ENCODE data around the gene CRAT.

The CRAT gene

GRCh38 chr9:129095170-129095667 lies 15.4 kb downstream of the CRAT start:
- no peaks in the 10 kb centered on the region for H3K9me3 Mint-ChIP-seq
- ATAC-seq (no peak), DNase-seq (no peak)
- no peaks in the 10 kb centered on the region for H3K36me3 Mint-ChIP-seq (ENCODE audit: low read depth)
- H3K27me3 Mint-ChIP-seq = no peaks in the 10 kb centered on the region
- H3K4me1 Mint-ChIP-seq = no peaks in the 10 kb centered on the region
- H3K4me3 Mint-ChIP-seq = no peak overlapping the region
- no peak overlapping the region for H3K27ac Mint-ChIP-seq

- Mint-ChIP-seq H3K27me3 (no peaks in the 10 kb centered on the region), H3K4me1 (no peaks in the 10 kb centered on the region)
- no peak for ATAC-seq
Observed at GRCh38 chr9:129094387-129095169, 16.0 kb downstream of the CRAT start.

DNA sequence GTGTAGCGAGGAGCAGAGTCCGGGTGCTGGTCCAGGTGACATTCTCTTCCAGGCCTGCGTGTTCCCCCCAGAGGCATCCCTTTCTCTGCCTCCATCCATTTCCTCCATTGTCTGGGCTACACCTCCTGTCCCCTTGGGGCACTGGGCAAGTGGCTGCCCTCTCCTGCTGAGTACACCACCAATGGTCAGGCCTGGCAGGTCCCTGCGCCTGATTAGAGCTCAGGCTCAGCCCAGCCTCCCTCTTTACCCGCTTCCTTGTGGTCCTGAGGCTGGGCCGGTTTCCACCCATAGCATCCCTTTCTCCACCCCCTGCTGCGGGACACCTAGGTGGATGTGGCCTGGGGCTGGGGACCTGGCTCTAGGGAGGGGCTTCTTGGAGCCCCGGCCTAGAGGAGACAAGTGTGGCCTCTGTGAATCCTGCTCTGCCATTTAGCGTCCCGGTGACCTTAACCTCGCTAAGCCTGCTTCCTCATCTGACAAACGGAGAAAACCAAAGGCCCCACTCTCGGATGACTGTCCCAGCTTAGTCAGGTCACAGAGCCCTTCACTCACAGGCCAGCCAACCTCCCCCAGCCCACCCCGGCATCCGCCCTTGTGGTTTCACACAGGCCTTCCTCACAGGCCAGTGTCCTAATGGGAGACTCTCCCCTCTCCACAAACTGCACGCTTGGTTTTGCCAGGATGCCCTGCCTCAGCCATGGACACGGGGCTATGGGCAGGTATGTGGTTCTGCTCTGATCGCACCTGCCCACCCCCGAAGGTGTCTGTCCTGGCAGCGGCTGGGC lies 16.8 kb downstream of the CRAT start:
- no peaks in the 10 kb centered on the region for H3K9me3 Mint-ChIP-seq
- H3K27me3 Mint-ChIP-seq = no peaks in the 10 kb centered on the region
- no peaks in the 10 kb centered on the region for H3K4me1 Mint-ChIP-seq
- ATAC-seq (no peak), DNase-seq (no peak)
- peak overlapping the region; percentile 67 for H3K27ac Mint-ChIP-seq
- no peaks in the 10 kb centered on the region for H3K36me3 Mint-ChIP-seq (ENCODE audit: low read depth)
- no peak overlapping the region for H3K4me3 Mint-ChIP-seq

More at GRCh38 chr9:129094387-129095169, 16.0 kb downstream of the CRAT start:
- Mint-ChIP-seq H3K36me3 (ENCODE audit: low read depth) (no peaks in the 10 kb centered on the region), H3K9me3 (no peaks in the 10 kb centered on the region), H3K4me3 (no peak overlapping the region), H3K27ac (no peak overlapping the region)
- no peak for DNase-seq

DNA sequence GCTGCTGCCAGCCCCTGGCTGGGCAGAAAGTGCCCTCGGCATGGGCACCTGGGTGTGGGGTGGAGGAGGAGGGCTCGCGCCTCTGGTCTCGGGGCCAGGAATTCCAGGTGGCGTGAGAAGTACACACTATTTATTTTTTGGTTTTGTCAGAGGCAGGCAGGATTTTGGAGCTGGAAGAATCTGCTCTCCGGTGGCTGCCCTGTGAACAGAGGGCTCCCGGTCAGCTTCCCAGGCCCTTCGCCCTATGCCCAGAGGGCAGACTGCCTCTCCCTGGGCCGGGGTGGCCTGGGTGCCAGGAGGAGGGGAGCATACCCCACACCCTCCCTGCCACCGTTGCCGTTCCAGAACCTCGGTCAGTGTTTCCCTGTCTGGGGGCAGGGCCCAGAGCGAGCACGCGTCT lies 21.3 kb downstream of the CRAT start:
- ATAC-seq = no peak
- Mint-ChIP-seq H3K36me3 (ENCODE audit: low read depth) (no peaks in the 10 kb centered on the region), H3K4me1 (no peaks in the 10 kb centered on the region), H3K9me3 (no peaks in the 10 kb centered on the region), H3K27me3 (no peaks in the 10 kb centered on the region), H3K27ac (no peak overlapping the region), H3K4me3 (no peak overlapping the region)
- no peak for DNase-seq

GRCh38 chr9:129084087-129084486 lies 26.5 kb downstream of the CRAT start:
- H3K9me3 Mint-ChIP-seq = no peaks in the 10 kb centered on the region

DNA sequence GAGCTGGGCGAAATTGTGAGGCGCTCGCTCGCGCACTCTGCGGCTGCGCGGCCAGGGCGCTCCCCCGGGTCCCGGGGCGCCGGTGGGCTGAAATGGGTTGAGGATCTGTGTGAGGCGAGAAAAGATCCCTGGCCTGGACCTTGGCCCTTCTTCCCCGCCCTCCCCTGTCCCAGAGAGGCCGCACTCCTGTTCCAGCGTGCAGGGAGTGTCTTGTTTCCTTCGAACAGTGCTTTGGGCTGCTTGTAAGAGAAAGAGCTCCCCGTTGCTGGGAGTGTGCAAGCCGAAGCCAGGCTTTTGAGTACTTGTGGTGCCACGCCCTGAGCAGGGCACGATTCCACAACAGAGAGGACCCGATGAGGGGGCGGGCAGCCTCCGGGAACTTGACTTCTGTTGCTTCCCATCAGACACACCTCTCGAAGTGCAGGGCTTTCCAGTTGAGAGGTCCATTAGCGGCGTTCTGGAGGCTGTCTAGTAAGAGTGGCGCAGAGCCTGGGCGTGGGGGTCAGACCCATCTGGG lies 29.1 kb downstream of the CRAT start:
- H3K27me3 Mint-ChIP-seq = peaks cover 3% of the 10 kb centered on the region
- H3K9me3 Mint-ChIP-seq = no peaks in the 10 kb centered on the region
- peaks cover 28% of the 10 kb centered on the region for H3K4me1 Mint-ChIP-seq
- DNase-seq (no peak), ATAC-seq (no peak)
- peak overlapping the region; percentile 87 for H3K4me3 Mint-ChIP-seq
- H3K27ac Mint-ChIP-seq = peak overlapping the region; percentile 54
- peaks cover 4% of the 10 kb centered on the region for H3K36me3 Mint-ChIP-seq (ENCODE audit: low read depth)

More at GRCh38 chr9:129084087-129084486, 26.5 kb downstream of the CRAT start:
- Mint-ChIP-seq H3K27ac (no peak overlapping the region), H3K4me3 (no peak overlapping the region), H3K4me1 (peaks cover 27% of the 10 kb centered on the region), H3K27me3 (peaks cover 3% of the 10 kb centered on the region), H3K36me3 (ENCODE audit: low read depth) (peaks cover 4% of the 10 kb centered on the region)
- ATAC-seq = no peak
- DNase-seq = no peak

DNA sequence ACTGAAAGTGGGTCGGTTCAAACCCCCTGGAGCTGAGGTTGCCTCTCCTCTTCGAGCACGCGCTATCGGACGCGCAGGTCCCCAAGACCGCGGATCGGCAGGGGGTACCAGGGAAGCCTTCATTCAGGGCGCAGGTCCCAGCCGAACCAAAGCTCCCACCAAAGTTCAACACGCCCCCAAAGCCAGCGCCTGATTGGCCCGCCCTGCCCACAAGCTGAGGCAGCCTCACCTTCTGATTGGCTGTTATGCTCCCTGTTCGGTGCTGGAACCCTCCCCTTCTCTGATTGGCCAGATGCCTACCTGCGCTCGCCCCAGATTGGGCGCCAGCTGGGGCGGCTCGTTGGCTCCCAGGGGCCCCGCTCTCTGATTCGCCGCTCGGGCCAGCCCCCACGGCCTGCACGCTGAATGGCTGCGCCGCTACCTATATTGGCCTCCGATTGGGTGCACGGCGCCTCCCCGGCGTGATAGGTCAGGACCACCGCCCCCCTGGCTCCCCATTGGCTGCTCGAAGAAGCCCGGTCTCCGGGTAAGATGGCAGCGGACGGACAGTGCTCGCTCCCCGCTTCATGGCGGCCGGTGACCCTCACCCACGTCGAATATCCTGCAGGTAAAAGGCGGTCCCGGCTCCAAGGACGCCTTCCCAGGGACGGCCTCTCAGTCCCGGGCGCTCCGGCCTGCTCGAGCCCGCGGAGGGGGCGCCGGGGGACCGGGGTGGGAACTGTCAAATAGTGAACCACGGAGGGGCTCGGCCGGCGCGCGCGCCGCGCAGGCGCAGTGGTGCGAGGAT lies 29.8 kb downstream of the CRAT start, which contains the start of gene DOLPP1:
Gene DOLPP1 (plus strand): TSS at position 511 of the 787 bp plus-strand sequence. CDS start 21 bp downstream, at position 532.
- Mint-ChIP-seq H3K27ac (peak within 1 kb of the TSS; percentile 83), H3K36me3 (ENCODE audit: low read depth) (peaks cover 4% of the 10 kb centered on the region), H3K9me3 (no peaks in the 10 kb centered on the region), H3K4me3 (peak within 1 kb of the TSS; percentile 87), H3K4me1 (peaks cover 28% of the 10 kb centered on the region), H3K27me3 (peaks cover 3% of the 10 kb centered on the region)
- peak; percentile 98 for ATAC-seq
- peak; percentile 98 for DNase-seq

DNA sequence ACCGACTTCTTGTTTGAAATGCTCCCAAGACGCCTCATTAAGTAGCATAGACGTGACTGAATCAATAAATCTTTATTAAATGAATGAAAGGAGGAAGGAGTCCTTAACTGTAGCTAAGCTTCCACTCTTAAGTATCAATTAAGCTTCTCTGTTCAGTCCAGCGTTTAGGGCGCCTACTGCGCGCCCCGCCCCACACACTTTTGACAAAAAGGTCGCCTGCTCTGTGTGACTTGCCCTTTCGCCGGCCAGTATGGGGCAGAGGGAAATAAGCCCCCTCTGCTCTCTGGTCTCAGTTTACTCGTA lies 30.3 kb downstream of the CRAT start:
- H3K27ac Mint-ChIP-seq = peak overlapping the region; percentile 83
- peaks cover 4% of the 10 kb centered on the region for H3K36me3 Mint-ChIP-seq (ENCODE audit: low read depth)
- DNase-seq (no peak), ATAC-seq (no peak)
- H3K4me3 Mint-ChIP-seq = peak overlapping the region; percentile 87
- no peaks in the 10 kb centered on the region for H3K9me3 Mint-ChIP-seq
- H3K4me1 Mint-ChIP-seq = peaks cover 28% of the 10 kb centered on the region
- peaks cover 3% of the 10 kb centered on the region for H3K27me3 Mint-ChIP-seq

GRCh38 chr9:129079829-129080228 lies 30.8 kb downstream of the CRAT start:
- Mint-ChIP-seq H3K36me3 (ENCODE audit: low read depth) (peaks cover 4% of the 10 kb centered on the region), H3K9me3 (no peaks in the 10 kb centered on the region), H3K4me3 (peak overlapping the region; percentile 87), H3K27ac (no peak overlapping the region), H3K4me1 (peaks cover 28% of the 10 kb centered on the region), H3K27me3 (peaks cover 3% of the 10 kb centered on the region)
- ATAC-seq (no peak), DNase-seq (no peak)

- H3K27ac Mint-ChIP-seq = no peak overlapping the region
Observed at GRCh38 chr9:129078691-129079503, 31.7 kb downstream of the CRAT start.

GRCh38 chr9:129077236-129077635 lies 33.4 kb downstream of the CRAT start:
- Mint-ChIP-seq H3K4me1 (peaks cover 27% of the 10 kb centered on the region), H3K4me3 (no peak overlapping the region), H3K27ac (no peak overlapping the region), H3K9me3 (no peaks in the 10 kb centered on the region), H3K36me3 (ENCODE audit: low read depth) (peaks cover 4% of the 10 kb centered on the region), H3K27me3 (peaks cover 3% of the 10 kb centered on the region)
- no peak for DNase-seq
- no peak for ATAC-seq

More at GRCh38 chr9:129078691-129079503, 31.7 kb downstream of the CRAT start:
- Mint-ChIP-seq H3K36me3 (ENCODE audit: low read depth) (peaks cover 4% of the 10 kb centered on the region), H3K4me3 (peak overlapping the region; percentile 56), H3K9me3 (no peaks in the 10 kb centered on the region), H3K4me1 (peaks cover 28% of the 10 kb centered on the region), H3K27me3 (peaks cover 3% of the 10 kb centered on the region)
- ATAC-seq (no peak), DNase-seq (no peak)

DNA sequence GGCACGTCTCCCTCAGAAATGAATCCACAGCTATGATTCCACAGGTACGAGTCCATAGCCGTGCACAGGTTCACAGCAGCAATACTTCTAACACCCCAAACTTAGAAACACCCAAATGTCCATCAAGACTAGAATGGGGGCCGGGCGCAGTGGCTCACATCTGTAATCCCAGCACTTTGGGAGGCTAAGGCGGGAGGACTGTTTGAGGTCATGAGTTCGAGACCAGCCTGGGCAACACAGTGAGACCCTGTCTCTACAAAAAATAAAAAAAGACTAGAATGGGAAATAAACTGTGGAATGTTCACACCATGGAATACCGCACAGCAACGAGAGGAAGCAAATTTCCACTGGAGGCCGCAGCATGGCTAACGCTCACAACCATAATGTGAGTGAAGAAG lies 34.0 kb downstream of the CRAT start:
- Mint-ChIP-seq H3K27me3 (peaks cover 3% of the 10 kb centered on the region), H3K4me3 (no peak overlapping the region), H3K9me3 (no peaks in the 10 kb centered on the region), H3K27ac (no peak overlapping the region), H3K4me1 (peaks cover 24% of the 10 kb centered on the region), H3K36me3 (ENCODE audit: low read depth) (peaks cover 4% of the 10 kb centered on the region)
- DNase-seq (no peak), ATAC-seq (no peak)

DNA sequence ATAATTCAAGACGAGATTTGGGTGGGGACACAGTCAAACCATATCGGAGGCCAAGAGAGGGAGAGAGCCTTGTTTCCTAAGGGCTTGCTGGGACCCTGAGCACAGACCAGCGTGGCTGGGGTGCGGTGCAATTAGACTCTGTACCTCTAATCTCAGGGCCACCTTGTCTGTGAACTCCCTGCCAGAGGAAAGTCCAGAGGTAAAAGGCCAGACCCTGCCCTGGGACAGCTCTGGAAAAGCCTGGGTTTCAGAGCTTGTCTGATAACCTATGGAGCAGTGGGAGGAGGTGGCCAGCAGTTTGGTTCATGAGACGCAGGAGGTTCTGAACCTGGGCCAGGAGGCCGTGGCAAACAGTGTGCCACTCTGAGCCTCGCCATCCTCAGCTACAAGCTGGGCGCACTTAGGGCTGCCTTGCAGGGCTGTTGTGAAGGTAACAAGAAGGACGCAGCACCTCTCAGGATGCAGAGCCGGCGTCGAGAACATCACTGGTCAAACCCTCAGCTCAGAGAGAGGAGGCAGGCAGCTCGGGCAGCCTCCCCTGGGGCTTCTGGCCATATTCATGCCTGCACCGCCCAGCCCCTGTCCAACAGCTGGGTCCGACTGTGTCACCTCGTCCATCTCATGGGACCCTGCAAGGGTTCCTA lies 34.5 kb downstream of the CRAT start:
- Mint-ChIP-seq H3K9me3 (no peaks in the 10 kb centered on the region), H3K36me3 (ENCODE audit: low read depth) (peaks cover 4% of the 10 kb centered on the region), H3K4me1 (peaks cover 22% of the 10 kb centered on the region), H3K27ac (no peak overlapping the region), H3K4me3 (no peak overlapping the region), H3K27me3 (peaks cover 3% of the 10 kb centered on the region)
- no peak for ATAC-seq
- no peak for DNase-seq
